ENCODE results near the gene MX1. TPM values are rescaled to one million over a fixed set of nuclear protein-coding genes. Genes with fewer than 3 reads are reported as not detected.
"Not testable (repeated sequence)": the region's sequence is repeated elsewhere in the genome, so short reads cannot be mapped to it uniquely, and the experiment has no call there.

MX1 gene
- total RNA-seq, 4 donors from 2014 or later, result 8.5 to 87.3 (median 44.8) TPM

- no peak for TF ChIP-seq CTCF (IDR thresholded peaks at IDR 0.05)
- DNase-seq (ENCODE audit: low spot score), result no peak
- ATAC-seq (ENCODE audit: low FRiP score), result no peak
These were observed 6.9 kb upstream of the MX1 start for GRCh38 chr21:41418956-41419680.

- ATAC-seq (ENCODE audit: low FRiP score) (peak; percentile 96), DNase-seq (ENCODE audit: low spot score) (peak; percentile 65)
- no peak for TF ChIP-seq CTCF (IDR thresholded peaks at IDR 0.05)
These were observed 5.8 kb upstream of the MX1 start for GRCh38 chr21:41419921-41420862.

GRCh38 chr21:41420998-41421397, 5.0 kb upstream of the MX1 start:
- DNase-seq (ENCODE audit: low spot score); ATAC-seq (ENCODE audit: low FRiP score): not testable (repeated sequence)

GRCh38 chr21:41422546-41423304, 3.3 kb upstream of the MX1 start:
- no peak for TF ChIP-seq CTCF (IDR thresholded peaks at IDR 0.05)
- ATAC-seq (ENCODE audit: low FRiP score) (no peak), DNase-seq (ENCODE audit: low spot score) (no peak)

GRCh38 chr21:41423305-41423636, 2.8 kb upstream of the MX1 start:
- not testable (repeated sequence) for DNase-seq (ENCODE audit: low spot score); ATAC-seq (ENCODE audit: low FRiP score)

- no peak for ATAC-seq (ENCODE audit: low FRiP score)
- no peak for DNase-seq (ENCODE audit: low spot score)
- TF ChIP-seq CTCF (IDR thresholded peaks at IDR 0.05), result no peak
These were observed 468 bp upstream of the MX1 start for GRCh38 chr21:41425588-41425953.

- peak; percentile 64 for ATAC-seq (ENCODE audit: low FRiP score)
- no peak for TF ChIP-seq CTCF (IDR thresholded peaks at IDR 0.05)
- DNase-seq (ENCODE audit: low spot score), result no peak
These were observed 801 bp downstream of the MX1 start for GRCh38 chr21:41426676-41427404.

Data from omental fat pad (tissue), 4 donors.